ENCODE measurements around the gene ZNF408.

DNA sequence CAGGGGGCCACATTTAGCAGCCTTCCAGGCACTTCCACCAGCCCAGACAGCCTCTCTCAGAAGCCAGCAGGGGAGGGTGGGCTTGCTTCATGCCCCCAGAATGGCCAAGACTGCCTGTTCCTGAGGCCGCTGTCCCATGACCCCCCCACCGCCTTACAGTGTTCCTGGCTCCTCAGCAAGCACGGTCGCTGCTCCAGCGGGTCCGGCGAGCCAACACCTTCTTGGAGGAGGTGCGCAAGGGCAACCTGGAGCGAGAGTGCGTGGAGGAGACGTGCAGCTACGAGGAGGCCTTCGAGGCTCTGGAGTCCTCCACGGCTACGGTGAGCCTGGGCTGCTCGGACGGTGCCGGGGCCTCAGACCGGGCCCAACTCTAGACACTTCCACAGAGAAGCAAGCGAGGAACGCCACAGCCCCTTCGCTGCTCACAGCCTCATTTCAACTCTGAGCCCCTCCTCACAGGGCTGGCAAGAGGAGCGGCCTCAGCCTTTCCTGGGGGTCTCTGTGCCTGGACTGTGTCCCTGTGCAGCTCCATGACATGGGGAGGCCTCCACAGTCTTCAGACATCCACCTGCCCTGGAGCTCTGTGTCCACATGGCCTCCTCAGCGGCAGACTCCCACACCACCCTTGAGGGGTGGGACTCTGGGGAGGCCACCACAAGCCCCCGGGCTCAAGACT, 18.9 kb downstream of the ZNF408 start:
- TF ChIP-seq CTCF (IDR thresholded peaks at IDR 0.05) (no peak), NR3C1 (CRISPR knock-in tag; conservative IDR thresholded peaks at IDR 0.05; ENCODE audit: low read depth) (no peak), ZNF317 (CRISPR knock-in tag; IDR thresholded peaks at IDR 0.05; ENCODE audit: borderline replicate concordance, low read depth) (no peak), KAT7 (CRISPR knock-in tag; IDR thresholded peaks at IDR 0.05; ENCODE audit: borderline replicate concordance) (no peak), NR2C2 (CRISPR knock-in tag; IDR thresholded peaks at IDR 0.05) (no peak), PREB (CRISPR knock-in tag; IDR thresholded peaks at IDR 0.05; ENCODE audit: borderline replicate concordance) (no peak), NR1H2 (CRISPR knock-in tag; IDR thresholded peaks at IDR 0.05) (no peak), PRRX2 (CRISPR knock-in tag; IDR thresholded peaks at IDR 0.05) (no peak), NFYB (CRISPR knock-in tag; conservative IDR thresholded peaks at IDR 0.05; ENCODE audit: low read depth) (no peak), TCF7 (CRISPR knock-in tag; IDR thresholded peaks at IDR 0.05; ENCODE audit: low read depth) (no peak)
